Astrocyte (in vitro differentiated cells and primary cell): Measurements from ENCODE around the gene CDK14. TPM values are rescaled to one million over a fixed set of nuclear protein-coding genes. Genes with fewer than 3 reads are reported as not detected.

Experiments
- DNase-seq: peaks from one replicate; pipeline ENCODE4 v3.0.0-alpha.2; 2010; ENCODE audit warnings: low read depth
- FAIRE-seq: peaks from 2 replicates; lab custom pipeline; 2011; peaks lifted over from hg19 to GRCh38; lab: Jason Lieb, UNC
- H2AFZ ChIP-seq: 2 replicates; pipeline ENCODE4 v1.6.0; 2012; ENCODE audit warnings: low read depth, low read length, inconsistent platforms
- H3K27ac ChIP-seq: 2 replicates; pipeline ENCODE4 v1.5.1; 2011; ENCODE audit warnings: low read depth, low read length, inconsistent platforms
- H3K27me3 ChIP-seq: 2 replicates; pipeline ENCODE4 v1.6.0; 2011; ENCODE audit warnings: low read length, inconsistent platforms; ENCODE audit not compliant: insufficient read depth
- H3K36me3 ChIP-seq: 2 replicates; pipeline ENCODE4 v1.5.1; 2011; ENCODE audit warnings: low read length, inconsistent platforms; ENCODE audit not compliant: insufficient read depth
- H3K4me1 ChIP-seq: 2 replicates; pipeline ENCODE4 v1.5.1; 2011; ENCODE audit warnings: low read length, inconsistent platforms; ENCODE audit not compliant: insufficient read depth
- H3K4me2 ChIP-seq: 2 replicates; pipeline ENCODE4 v1.6.0; 2012; ENCODE audit warnings: low read length, inconsistent platforms
- H3K4me3 ChIP-seq: 2 replicates; pipeline ENCODE4 v1.5.1; 2011; ENCODE audit warnings: low read depth, mild to moderate bottlenecking, low read length, inconsistent platforms; ENCODE audit not compliant: insufficient read depth
- H3K79me2 ChIP-seq: 2 replicates; pipeline ENCODE4 v1.6.0; 2012; ENCODE audit warnings: mild to moderate bottlenecking, low read length, inconsistent platforms; ENCODE audit not compliant: insufficient read depth
- H3K9ac ChIP-seq: 2 replicates; pipeline ENCODE4 v1.6.0; 2012; ENCODE audit warnings: mild to moderate bottlenecking, low read length, inconsistent platforms
- H3K9me3 ChIP-seq: 2 replicates; pipeline ENCODE4 v1.5.1; 2012; ENCODE audit warnings: low read depth, mild to moderate bottlenecking, low read length, inconsistent platforms; ENCODE audit not compliant: insufficient read depth
- H4K20me1 ChIP-seq: 2 replicates; pipeline ENCODE4 v1.6.0; 2012; ENCODE audit warnings: low read length, inconsistent platforms; ENCODE audit not compliant: insufficient read depth
- H3K27ac Mint-ChIP-seq: one replicate; pipeline ENCODE4 v1.8.0; 2021; ENCODE audit warnings: mild to moderate bottlenecking, mixed read lengths; ENCODE audit not compliant: unreplicated experiment
- H3K27me3 Mint-ChIP-seq: one replicate; pipeline ENCODE4 v1.8.0; 2021; ENCODE audit warnings: low read depth, mixed read lengths; ENCODE audit not compliant: unreplicated experiment
- H3K36me3 Mint-ChIP-seq: one replicate; pipeline ENCODE4 v1.8.0; 2021; ENCODE audit warnings: low read depth, mixed read lengths; ENCODE audit not compliant: unreplicated experiment
- H3K4me1 Mint-ChIP-seq: one replicate; pipeline ENCODE4 v1.8.0; 2021; ENCODE audit warnings: low read depth, mixed read lengths; ENCODE audit not compliant: unreplicated experiment
- H3K4me3 Mint-ChIP-seq: one replicate; pipeline ENCODE4 v1.8.0; 2021; ENCODE audit warnings: mild to moderate bottlenecking, moderate library complexity, mixed read lengths; ENCODE audit not compliant: unreplicated experiment
- H3K9me3 Mint-ChIP-seq: one replicate; pipeline ENCODE4 v1.8.0; 2021; ENCODE audit warnings: mild to moderate bottlenecking, mixed read lengths; ENCODE audit not compliant: unreplicated experiment
- CTCF ChIP-seq: IDR thresholded peaks from 2 replicates; pipeline ENCODE4 v1.5.1; 2011; ENCODE audit warnings: low read depth, mild to moderate bottlenecking, inconsistent platforms, low read length, moderate library complexity; ENCODE audit not compliant: insufficient read depth
- EZH2 ChIP-seq: IDR thresholded peaks from 2 replicates; pipeline ENCODE4 v1.6.1; 2012; ENCODE audit warnings: mild to moderate bottlenecking, low read length, inconsistent platforms; ENCODE audit not compliant: insufficient read depth
- total RNA-seq: library from RNA; stranded (reverse); gene quantifications from 2 replicates; pipeline ENCODE4 v1.2.1, GENCODE V29; 2021

The CDK14 gene
- total RNA-seq, 1 donor from 2014 or later: 30.2 TPM

GRCh38 chr7:91180746-91181145 lies 584.6 kb downstream of the CDK14 start:
- Mint-ChIP-seq H3K27me3 (no peaks in the 10 kb centered on the region), H3K36me3 (peaks cover 2% of the 10 kb centered on the region), H3K27ac (no peak overlapping the region), H3K9me3 (peaks cover 8% of the 10 kb centered on the region), H3K4me1 (no peaks in the 10 kb centered on the region), H3K4me3 (no peak overlapping the region)
- no peaks in the 10 kb centered on the region for H3K36me3 ChIP-seq
- no peak overlapping the region for H3K4me2 ChIP-seq
- no peaks in the 10 kb centered on the region for H3K27me3 ChIP-seq
- no peaks in the 10 kb centered on the region for H3K79me2 ChIP-seq
- DNase-seq (no peak), FAIRE-seq (no peak)
- H2AFZ ChIP-seq: no peak overlapping the region
- no peak overlapping the region for H3K9ac ChIP-seq
- no peak for TF ChIP-seq CTCF
- TF ChIP-seq EZH2: no peak
- H3K9me3 ChIP-seq: no peaks in the 10 kb centered on the region
- H4K20me1 ChIP-seq: no peaks in the 10 kb centered on the region
- H3K4me3 ChIP-seq: no peak overlapping the region
- H3K4me1 ChIP-seq: peaks cover 18% of the 10 kb centered on the region
- no peak overlapping the region for H3K27ac ChIP-seq

GRCh38 chr7:91181949-91182348 lies 585.8 kb downstream of the CDK14 start:
- FAIRE-seq: no peak
- peaks cover 18% of the 10 kb centered on the region for H3K4me1 ChIP-seq

More at GRCh38 chr7:91181949-91182348, 585.8 kb downstream of the CDK14 start:
- Mint-ChIP-seq H3K27ac (no peak overlapping the region), H3K36me3 (peaks cover 2% of the 10 kb centered on the region), H3K27me3 (no peaks in the 10 kb centered on the region), H3K4me3 (no peak overlapping the region), H3K9me3 (peaks cover 4% of the 10 kb centered on the region), H3K4me1 (no peaks in the 10 kb centered on the region)
- no peaks in the 10 kb centered on the region for H3K27me3 ChIP-seq
- peak; percentile 57 for DNase-seq
- peak overlapping the region; percentile 50 for H3K27ac ChIP-seq
- H3K9ac ChIP-seq: no peak overlapping the region
- H3K4me3 ChIP-seq: no peak overlapping the region
- H3K79me2 ChIP-seq: no peaks in the 10 kb centered on the region
- no peaks in the 10 kb centered on the region for H3K36me3 ChIP-seq
- no peaks in the 10 kb centered on the region for H3K9me3 ChIP-seq
- no peak overlapping the region for H3K4me2 ChIP-seq
- H2AFZ ChIP-seq: no peak overlapping the region
- no peaks in the 10 kb centered on the region for H4K20me1 ChIP-seq
- TF ChIP-seq EZH2 (no peak), CTCF (no peak)
